HG03139 (cell line): Measurements from ENCODE around the gene SMNDC1.
A peak's percentile ranks its signal among the peaks of the same experiment; 100 is the strongest.
"Not testable (repeated sequence)": the region's sequence is repeated elsewhere in the genome, so short reads cannot be mapped to it uniquely, and the experiment has no call there.

Experiments
- ATAC-seq: cut with Tn5 transposase; IDR thresholded peaks from one replicate; pipeline ENCODE4 v1.9.1; 2021; ENCODE audit not compliant: unreplicated experiment

Gene SMNDC1

GRCh38 chr10:110286841-110287240, 17.9 kb downstream of the SMNDC1 start:
- ATAC-seq, result no peak

- no peak for ATAC-seq
These were observed 19.2 kb downstream of the SMNDC1 start for GRCh38 chr10:110285501-110285900.

DNA sequence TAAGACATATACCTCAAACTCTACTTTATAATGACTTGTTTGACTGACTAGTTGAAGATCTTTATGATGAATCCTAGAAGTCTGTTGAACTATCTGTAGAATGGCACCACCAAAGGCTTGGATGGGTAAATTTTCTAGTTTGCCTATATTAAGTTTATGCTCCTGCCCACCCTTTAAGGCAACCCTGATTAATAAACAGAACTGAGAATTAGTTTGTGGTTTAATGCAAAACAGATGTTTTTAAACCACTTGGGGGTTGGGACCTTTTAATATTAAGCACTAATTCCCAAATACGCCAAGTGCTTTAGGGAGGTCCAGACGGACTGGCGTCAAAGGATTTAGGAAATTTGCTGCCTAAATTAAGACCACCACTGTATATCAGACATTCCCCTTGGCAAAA, 20.5 kb downstream of the SMNDC1 start:
- ATAC-seq, result no peak

DNA sequence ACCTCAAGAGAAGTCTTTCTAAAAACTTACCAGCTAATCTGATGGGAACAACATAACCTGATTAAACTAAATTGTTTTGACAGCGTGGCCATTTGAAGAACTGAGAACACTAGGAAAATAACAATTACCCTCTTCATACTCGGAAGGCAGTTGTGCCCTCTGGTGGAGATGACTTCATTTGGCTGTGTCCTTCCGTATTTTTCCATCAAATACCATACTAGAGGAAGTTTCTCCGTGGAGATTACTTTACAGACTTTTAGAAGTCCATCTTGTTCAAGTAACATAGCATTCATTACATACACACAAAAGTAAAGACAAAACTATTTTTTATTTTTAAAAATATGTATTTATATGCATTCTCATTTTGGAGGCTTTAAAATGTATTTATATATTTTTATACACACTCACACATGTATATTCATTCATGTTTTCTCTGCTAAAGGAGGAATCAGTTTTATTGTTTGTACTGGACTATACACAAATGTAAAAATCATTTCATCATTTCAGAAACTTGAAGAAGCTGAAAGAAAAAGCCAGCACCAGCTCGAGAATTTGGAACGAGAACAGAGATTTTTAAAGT, 25.2 kb downstream of the SMNDC1 start:
- no peak for ATAC-seq

DNA sequence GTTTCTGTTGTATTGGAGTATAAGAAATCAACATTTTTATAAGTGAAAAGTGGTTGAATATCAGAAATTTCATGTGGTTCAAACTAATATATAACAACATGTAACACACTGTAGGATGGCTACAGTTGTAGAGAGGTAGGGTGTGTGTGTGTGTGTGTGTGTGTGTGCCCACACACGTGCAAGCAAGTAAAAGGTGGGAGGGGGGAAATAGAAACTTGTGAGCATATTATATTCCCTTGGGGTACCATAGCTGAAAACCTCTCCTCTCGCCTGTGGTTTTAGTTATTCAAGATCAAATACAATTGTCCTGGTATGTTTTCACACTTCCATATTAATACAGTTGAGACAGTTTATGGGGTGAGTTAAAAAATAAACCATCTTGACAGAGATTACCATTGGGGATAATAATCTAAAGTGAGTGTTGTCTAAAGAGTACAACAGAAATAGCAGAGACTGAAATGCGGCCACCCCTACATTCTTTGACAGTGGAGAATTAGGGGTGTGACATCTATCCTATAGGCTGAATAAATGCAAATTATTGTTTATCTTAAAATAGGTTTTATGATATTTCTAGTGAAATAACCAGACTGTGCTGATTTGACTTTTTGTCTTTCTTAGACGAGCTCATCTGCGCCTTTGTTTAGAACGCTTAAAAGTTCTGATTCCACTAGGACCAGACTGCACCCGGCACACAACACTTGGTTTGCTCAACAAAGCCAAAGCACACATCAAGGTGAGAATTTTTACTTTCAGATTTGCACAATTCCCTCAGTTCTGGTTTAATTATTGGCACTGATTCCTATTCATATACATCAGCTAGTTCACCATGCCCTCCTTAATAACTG, 25.9 kb downstream of the SMNDC1 start:
- ATAC-seq, result no peak

- ATAC-seq, result no peak
These were observed 27.1 kb downstream of the SMNDC1 start for GRCh38 chr10:110277591-110277990.

- ATAC-seq, result no peak
These were observed 28.1 kb downstream of the SMNDC1 start for GRCh38 chr10:110276603-110277002.

GRCh38 chr10:110275128-110275729, 29.5 kb downstream of the SMNDC1 start:
- no peak for ATAC-seq

- no peak for ATAC-seq
These were observed 30.1 kb downstream of the SMNDC1 start for GRCh38 chr10:110274647-110275046.

GRCh38 chr10:110274072-110274627, 30.6 kb downstream of the SMNDC1 start:
- ATAC-seq, result no peak

DNA sequence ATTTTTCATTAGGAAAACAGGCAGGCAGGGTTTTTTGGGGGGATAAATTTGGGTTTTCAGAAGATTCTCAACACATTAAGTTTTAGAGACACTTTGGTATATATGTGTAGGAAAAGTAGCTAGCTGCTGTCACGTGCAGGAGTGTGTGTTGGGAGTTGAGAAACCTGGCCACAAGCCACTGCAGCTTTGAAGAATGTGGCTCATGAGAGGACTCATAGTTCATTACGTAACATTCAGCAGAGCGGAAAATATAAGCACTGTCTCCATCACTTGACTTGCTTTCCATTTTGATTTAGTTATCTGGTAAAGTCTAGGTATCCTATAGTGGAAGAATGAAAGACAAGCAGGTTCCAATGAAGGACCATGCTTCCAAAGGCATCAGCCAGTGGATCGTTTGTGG, 31.2 kb downstream of the SMNDC1 start:
- no peak for ATAC-seq

DNA sequence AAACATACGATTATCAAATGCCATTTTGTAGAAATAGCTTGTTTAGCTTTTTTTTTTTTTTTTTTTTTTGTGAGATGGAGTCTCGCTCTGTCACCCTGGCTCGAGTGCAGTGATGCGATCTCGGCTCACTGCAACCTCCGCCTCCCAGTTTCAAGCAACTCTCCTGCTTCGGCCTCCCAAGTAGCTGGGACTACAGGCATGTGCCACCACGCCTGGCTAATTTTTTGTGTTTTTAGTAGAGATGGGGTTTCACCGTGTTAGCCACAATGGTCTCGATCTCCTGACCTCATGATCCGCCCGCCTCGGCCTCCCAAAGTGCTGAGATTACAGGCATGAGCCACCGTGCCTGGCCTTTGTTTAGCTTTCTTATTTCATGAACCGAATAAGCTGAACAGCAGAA, 31.7 kb downstream of the SMNDC1 start:
- ATAC-seq, result not testable (repeated sequence)

DNA sequence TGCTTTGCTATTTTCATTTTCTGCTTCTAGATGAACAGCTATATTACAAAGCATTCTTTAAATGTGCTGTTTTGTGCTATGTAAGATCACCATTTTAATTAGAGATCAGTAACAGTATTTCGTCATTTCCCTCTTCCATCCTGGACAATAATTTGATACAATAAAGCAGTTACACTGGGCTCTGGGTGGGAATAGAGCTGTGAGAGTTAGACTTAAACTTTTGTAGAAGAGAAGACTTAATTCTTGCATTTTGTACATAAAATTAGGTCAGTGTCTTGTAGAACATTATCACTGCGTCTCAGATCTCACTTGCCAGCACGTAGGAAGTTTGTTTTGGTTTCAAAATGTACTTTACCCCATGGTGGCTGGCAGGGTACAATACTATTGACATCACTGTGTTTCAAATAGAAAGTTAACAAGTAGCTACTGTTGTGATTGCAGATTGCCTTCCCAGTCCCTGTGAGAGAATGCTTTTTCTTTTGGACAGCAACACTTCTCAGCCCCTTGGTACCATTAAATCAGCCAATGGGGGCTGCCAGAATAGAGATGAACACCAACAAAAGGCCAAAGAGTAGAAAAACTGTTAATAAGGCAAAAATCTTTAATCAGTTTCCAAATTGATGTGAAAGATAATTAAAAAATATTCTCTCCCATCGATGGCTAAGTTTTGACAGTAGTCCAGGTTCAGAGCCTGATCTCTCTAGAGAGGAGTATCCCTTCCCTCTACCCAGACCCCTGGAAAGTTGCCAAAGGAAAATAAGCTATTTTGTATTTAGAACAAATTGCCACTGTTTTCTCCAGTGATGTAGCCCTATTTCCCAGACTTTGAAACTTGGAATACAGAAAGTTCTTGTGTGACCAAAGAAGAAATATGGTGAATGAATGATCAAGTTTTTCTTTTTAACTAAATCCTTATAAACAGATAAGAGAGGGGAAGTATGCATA, 35.1 kb downstream of the SMNDC1 start:
- ATAC-seq, result peak; percentile 52

GRCh38 chr10:110268971-110269370, 35.7 kb downstream of the SMNDC1 start:
- ATAC-seq, result no peak

GRCh38 chr10:110268442-110268841, 36.3 kb downstream of the SMNDC1 start:
- ATAC-seq, result no peak

- ATAC-seq, result no peak
These were observed 37.4 kb downstream of the SMNDC1 start for GRCh38 chr10:110267276-110267675.

- ATAC-seq, result no peak
These were observed 39.0 kb downstream of the SMNDC1 start for GRCh38 chr10:110265573-110266193.

DNA sequence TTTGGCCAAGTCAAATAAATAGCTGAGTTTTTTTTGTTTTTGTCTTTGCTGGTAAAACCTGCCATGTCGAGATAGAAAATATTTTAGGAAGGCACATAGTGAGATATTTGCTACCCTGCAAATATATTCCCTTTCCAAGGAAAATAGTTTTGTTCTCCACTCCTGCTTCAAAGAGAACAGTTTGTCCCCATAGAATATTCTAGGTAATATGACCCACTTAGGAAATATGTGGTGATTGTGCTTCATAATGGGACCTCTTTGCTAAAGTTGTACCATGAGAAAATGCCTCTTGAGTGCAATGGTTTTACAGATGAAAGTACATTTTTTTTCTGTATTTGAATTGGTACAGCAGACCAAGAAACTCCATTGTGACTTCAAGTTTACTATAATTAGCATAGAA, 41.6 kb downstream of the SMNDC1 start:
- ATAC-seq, result no peak

- ATAC-seq, result no peak
These were observed 43.8 kb downstream of the SMNDC1 start for GRCh38 chr10:110260746-110261477.

- ATAC-seq, result no peak
These were observed 45.4 kb downstream of the SMNDC1 start for GRCh38 chr10:110259317-110259716.
